ENCODE measurements around the gene LRCH1. TPM values are rescaled to one million over a fixed set of nuclear protein-coding genes. Genes with fewer than 3 reads are reported as not detected.

Gene LRCH1
- polyA plus RNA-seq, 1 experiment: 8.3 TPM

DNA sequence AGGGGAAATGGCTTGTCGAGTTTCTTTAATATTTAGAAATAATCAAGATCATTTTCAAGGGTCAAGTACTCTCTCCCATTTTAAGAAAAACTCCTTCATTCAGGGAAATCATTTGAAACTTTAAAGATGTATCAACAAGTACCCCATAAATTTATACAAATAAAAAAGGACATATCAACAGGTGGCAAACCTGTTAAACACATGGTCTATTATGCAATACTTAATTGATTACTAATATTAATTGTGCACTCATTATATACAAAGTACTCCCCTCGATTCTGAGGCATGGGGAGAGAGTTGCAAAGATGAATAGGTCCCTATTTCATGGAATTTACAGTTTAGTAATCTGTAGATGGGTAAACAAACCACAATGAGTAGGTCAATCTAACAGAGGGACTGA lies 2.1 kb upstream of the LRCH1 start:
- no peak overlapping the region for H3K4me3 ChIP-seq (ENCODE audit: low read depth, low read length)
- CTCF ChIA-PET: interaction anchor here (0.7 to 3.2 kb wide), 11 partner anchors 16 to 177 kb away, joined by 3 to 66 read pairs (median 5); no protein-coding TSS in a partner anchor
- POLR2A ChIA-PET: no interaction called here
- H3K27me3 ChIP-seq (ENCODE audit: control insufficient read depth, insufficient read depth, low read length): peaks cover 2% of the 10 kb centered on the region
- DNase-seq (ENCODE audit: low read depth): no peak
- H3K36me3 ChIP-seq (ENCODE audit: control insufficient read depth, insufficient read depth, low read length): no peaks in the 10 kb centered on the region
- TF ChIP-seq, protein P1, sequence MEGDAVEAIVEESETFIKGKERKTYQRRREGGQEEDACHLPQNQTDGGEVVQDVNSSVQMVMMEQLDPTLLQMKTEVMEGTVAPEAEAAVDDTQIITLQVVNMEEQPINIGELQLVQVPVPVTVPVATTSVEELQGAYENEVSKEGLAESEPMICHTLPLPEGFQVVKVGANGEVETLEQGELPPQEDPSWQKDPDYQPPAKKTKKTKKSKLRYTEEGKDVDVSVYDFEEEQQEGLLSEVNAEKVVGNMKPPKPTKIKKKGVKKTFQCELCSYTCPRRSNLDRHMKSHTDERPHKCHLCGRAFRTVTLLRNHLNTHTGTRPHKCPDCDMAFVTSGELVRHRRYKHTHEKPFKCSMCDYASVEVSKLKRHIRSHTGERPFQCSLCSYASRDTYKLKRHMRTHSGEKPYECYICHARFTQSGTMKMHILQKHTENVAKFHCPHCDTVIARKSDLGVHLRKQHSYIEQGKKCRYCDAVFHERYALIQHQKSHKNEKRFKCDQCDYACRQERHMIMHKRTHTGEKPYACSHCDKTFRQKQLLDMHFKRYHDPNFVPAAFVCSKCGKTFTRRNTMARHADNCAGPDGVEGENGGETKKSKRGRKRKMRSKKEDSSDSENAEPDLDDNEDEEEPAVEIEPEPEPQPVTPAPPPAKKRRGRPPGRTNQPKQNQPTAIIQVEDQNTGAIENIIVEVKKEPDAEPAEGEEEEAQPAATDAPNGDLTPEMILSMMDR (IDR thresholded peaks at IDR 0.05; ENCODE audit: insufficient read depth, low read depth, low read length): no peak

DNA sequence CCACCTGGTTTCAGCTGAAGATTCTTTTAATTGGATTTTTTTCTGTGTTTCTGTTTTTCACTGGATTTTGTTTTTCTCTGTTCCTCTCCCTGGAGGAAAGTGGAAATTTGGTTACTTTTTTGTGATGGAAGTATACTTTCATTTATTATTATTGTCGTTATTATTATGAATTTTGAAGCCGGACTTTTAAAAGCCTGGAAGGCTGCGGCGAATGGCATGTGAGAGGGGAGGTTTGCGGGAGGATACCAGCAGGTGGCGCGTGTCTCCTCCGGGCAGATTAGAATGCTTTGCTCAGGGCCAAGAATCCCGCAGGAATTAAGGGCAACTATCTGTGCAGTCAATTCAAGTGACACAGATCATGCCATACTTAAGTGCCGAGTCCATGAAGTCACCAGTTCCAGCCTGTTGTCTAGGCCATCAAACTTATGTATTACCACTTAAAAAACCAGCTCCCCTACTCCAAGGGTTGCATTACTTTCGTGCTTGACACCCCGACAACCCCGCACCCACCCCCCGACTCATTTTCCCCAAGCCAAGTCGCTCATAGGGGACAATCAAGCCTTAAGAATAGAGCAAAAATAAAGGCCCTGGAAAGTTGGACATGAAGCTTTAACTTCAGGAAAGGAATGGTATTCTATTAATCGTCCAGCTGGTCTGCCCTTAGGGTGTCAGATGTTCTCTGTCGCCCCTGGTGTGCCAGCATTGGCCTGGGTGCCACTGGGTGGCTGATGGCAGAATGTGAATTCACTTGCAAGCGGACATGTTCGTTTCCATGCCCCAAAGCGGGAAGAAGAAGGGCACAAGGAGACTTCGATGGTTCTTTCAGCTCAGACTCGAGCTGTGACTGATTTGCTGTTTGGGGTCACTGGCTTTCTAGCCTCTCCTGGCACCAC lies 1.3 kb upstream of the LRCH1 start:
- DNase-seq (ENCODE audit: low read depth): no peak
- TF ChIP-seq, protein P1 (IDR thresholded peaks at IDR 0.05; ENCODE audit: insufficient read depth, low read depth, low read length): peak; percentile 86
- no peak overlapping the region for H3K4me3 ChIP-seq (ENCODE audit: low read depth, low read length)
- POLR2A ChIA-PET: no interaction called here
- CTCF ChIA-PET: interaction anchor here (0.7 to 3.2 kb wide), 31 partner anchors 10 to 225 kb away, joined by 3 to 66 read pairs (median 4); no protein-coding TSS in a partner anchor
- no peaks in the 10 kb centered on the region for H3K36me3 ChIP-seq (ENCODE audit: control insufficient read depth, insufficient read depth, low read length)
- no peaks in the 10 kb centered on the region for H3K27me3 ChIP-seq (ENCODE audit: control insufficient read depth, insufficient read depth, low read length)

DNA sequence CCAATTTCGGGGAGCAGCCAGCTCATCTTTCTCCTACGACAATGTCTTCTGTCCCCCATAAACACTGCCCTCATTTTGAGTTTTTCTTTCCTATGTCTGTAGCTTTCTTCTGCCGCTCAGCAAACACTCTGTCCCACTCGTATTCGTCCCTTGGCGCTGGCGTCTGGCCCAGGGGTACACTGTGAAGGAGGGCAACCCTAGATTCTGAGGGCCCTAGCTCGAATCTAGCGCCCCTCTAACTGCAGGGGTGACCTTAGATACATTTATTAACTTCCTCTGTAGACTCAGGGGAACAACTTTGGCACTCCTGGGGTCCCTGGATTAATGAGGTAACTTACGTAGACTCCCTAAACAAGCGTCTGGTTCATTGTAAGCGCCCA lies 677 bp upstream of the LRCH1 start:
- peak overlapping the region; percentile 100 for H3K4me3 ChIP-seq (ENCODE audit: low read depth, low read length)
- no peak for DNase-seq (ENCODE audit: low read depth)
- POLR2A ChIA-PET: no interaction called here

DNA sequence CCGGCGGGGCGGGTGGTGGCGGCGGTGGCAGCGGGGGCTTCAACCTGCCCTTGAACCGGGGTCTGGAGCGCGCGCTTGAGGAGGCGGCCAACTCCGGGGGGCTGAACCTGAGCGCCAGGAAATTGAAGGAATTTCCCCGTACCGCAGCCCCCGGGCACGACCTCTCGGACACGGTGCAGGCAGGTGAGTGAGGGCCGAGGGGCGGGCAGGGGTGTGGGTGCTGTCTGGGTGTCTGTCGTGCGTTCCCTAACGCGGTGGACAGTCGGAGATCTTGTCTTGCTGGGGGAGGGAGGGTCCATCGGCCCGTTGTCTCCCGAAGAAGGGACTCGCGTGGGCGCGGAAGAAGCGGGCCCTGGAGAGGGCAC lies 533 bp downstream of the LRCH1 start:
- no peak for DNase-seq (ENCODE audit: low read depth)
- H3K36me3 ChIP-seq (ENCODE audit: control insufficient read depth, insufficient read depth, low read length): no peaks in the 10 kb centered on the region
- no peaks in the 10 kb centered on the region for H3K27me3 ChIP-seq (ENCODE audit: control insufficient read depth, insufficient read depth, low read length)
- ChIA-PET POLR2A (no interaction called here), CTCF (interaction anchor here (3.2 kb wide), 1 partner anchor 168 kb away, joined by 66 read pairs; no protein-coding TSS in a partner anchor)
- H3K4me3 ChIP-seq (ENCODE audit: low read depth, low read length): peak overlapping the region; percentile 100
- TF ChIP-seq, protein P1 (IDR thresholded peaks at IDR 0.05; ENCODE audit: insufficient read depth, low read depth, low read length): no peak

More for the DNA sequence above, 677 bp upstream of the LRCH1 start:
- Histone ChIP-seq H3K36me3 (ENCODE audit: control insufficient read depth, insufficient read depth, low read length) (no peaks in the 10 kb centered on the region), H3K27me3 (ENCODE audit: control insufficient read depth, insufficient read depth, low read length) (no peaks in the 10 kb centered on the region)
- TF ChIP-seq, protein P1 (IDR thresholded peaks at IDR 0.05; ENCODE audit: insufficient read depth, low read depth, low read length): no peak
- CTCF ChIA-PET: interaction anchor here (0.7 to 3.2 kb wide), 27 partner anchors 11 to 224 kb away, joined by 3 to 66 read pairs (median 4); no protein-coding TSS in a partner anchor

Data from BJ (cell line).